H1 (cell line): ENCODE results near the gene GTF2F1. TPM values are rescaled to one million over a fixed set of nuclear protein-coding genes. Genes with fewer than 3 reads are reported as not detected.

Experiments used
- CTCF ChIA-PET: fragments of 300-600 bp; sonication (Branson Sonifier 250); formaldehyde crosslinking; loops from one replicate; lab custom pipeline; 2021; ENCODE audit not compliant: partially characterized antibody; lab: Charles Lee
- POLR2A ChIA-PET: fragments of 300-600 bp; sonication (Branson Sonifier 250); formaldehyde crosslinking; loops from one replicate; lab custom pipeline; 2021; ENCODE audit warnings: inconsistent platforms; ENCODE audit not compliant: partially characterized antibody; lab: Charles Lee
- DNase-seq, 2 experiments: peaks; one replicate each; pipeline versions ENCODE4 v3.0.0 to v3.0.0-alpha.2; 2010 to 2022; ENCODE audit warnings: low spot score in 2 of 2, low read depth in 1 of 2, mixed read lengths in 1 of 2
- FAIRE-seq: peaks from 2 replicates; lab custom pipeline; 2011; peaks lifted over from hg19 to GRCh38; lab: Jason Lieb, UNC
- H2AFZ ChIP-seq: 2 replicates; pipeline ENCODE4 v1.8.1; 2012; ENCODE audit warnings: low read length, inconsistent platforms
- H2AK5ac ChIP-seq: 2 replicates; pipeline ENCODE4 v1.6.1; 2013; ENCODE audit warnings: low read depth, low read length
- H2BK120ac ChIP-seq: replicated peaks from 2 replicates; pipeline ENCODE3; 2013; ENCODE audit warnings: low read depth, low read length, inconsistent platforms
- H2BK12ac ChIP-seq: 2 replicates; pipeline ENCODE4 v1.6.1; 2013; ENCODE audit warnings: low read depth, low read length
- H2BK15ac ChIP-seq: 2 replicates; pipeline ENCODE4 v1.6.1; 2013; ENCODE audit warnings: low read length
- H2BK20ac ChIP-seq: 2 replicates; pipeline ENCODE4 v1.6.1; 2013; ENCODE audit warnings: low read length
- H2BK5ac ChIP-seq: 2 replicates; pipeline ENCODE4 v1.6.1; 2013; ENCODE audit warnings: low read depth, low read length
- H3K14ac ChIP-seq: 2 replicates; pipeline ENCODE4 v1.6.1; 2013; ENCODE audit warnings: inconsistent platforms; ENCODE audit not compliant: insufficient read length
- H3K18ac ChIP-seq: 2 replicates; pipeline ENCODE4 v1.6.1; 2013; ENCODE audit warnings: low read length; ENCODE audit errors: extremely low read depth
- H3K23ac ChIP-seq: 2 replicates; pipeline ENCODE4 v1.6.1; 2013; ENCODE audit warnings: inconsistent platforms; ENCODE audit not compliant: insufficient read length
- H3K23me2 ChIP-seq: 2 replicates; pipeline ENCODE4 v1.6.1; 2013; ENCODE audit warnings: low read depth, low read length
- H3K27ac ChIP-seq: 2 replicates; pipeline ENCODE4 v1.6.1; 2011; ENCODE audit warnings: low read depth, low read length, inconsistent platforms
- H3K27me3 ChIP-seq, 4 experiments: replicated peaks in 1 of 4; 1 replicate in 1 of 4; 2 replicates in 3 of 4; pipeline versions ENCODE4 v1.6.1 to v1.8.1; 2011 to 2013; ENCODE audit warnings: low read length in 3 of 4, mild to moderate bottlenecking in 3 of 4, inconsistent platforms in 2 of 4, mixed read lengths in 2 of 4, moderate library complexity in 1 of 4; ENCODE audit not compliant: control insufficient read depth in 3 of 4, insufficient read depth in 3 of 4; ENCODE audit errors: extremely low read depth in 1 of 4
- H3K36me3 ChIP-seq, 4 experiments: 2 replicates each; pipeline versions ENCODE4 v1.6.1 to v1.8.1; 2011 to 2013; ENCODE audit warnings: mild to moderate bottlenecking in 4 of 4, low read length in 3 of 4, moderate library complexity in 2 of 4, control low read depth in 1 of 4, inconsistent platforms in 1 of 4; ENCODE audit not compliant: insufficient read depth in 4 of 4, control insufficient read depth in 2 of 4
- H3K4ac ChIP-seq: replicated peaks from 2 replicates; pipeline ENCODE3; 2013; ENCODE audit warnings: low read length, low read depth, mixed read lengths, inconsistent platforms; ENCODE audit not compliant: insufficient read length
- H3K4me1 ChIP-seq, 4 experiments: replicated peaks in 1 of 4; 1 replicate in 1 of 4; 2 replicates in 3 of 4; pipeline versions ENCODE4 v1.6.1 to v1.8.1; 2011 to 2013; ENCODE audit warnings: low read length in 3 of 4, inconsistent platforms in 2 of 4, mixed read lengths in 1 of 4; ENCODE audit not compliant: insufficient read depth in 4 of 4, control insufficient read depth in 3 of 4
- H3K4me2 ChIP-seq, 2 experiments: 2 replicates each; pipeline versions ENCODE4 v1.6.1 to v1.8.1; 2011 to 2013; ENCODE audit warnings: low read depth in 2 of 2, low read length in 2 of 2, control low read depth in 1 of 2, inconsistent platforms in 1 of 2, mild to moderate bottlenecking in 1 of 2; ENCODE audit not compliant: insufficient read depth in 1 of 2
- H3K4me3 ChIP-seq, 4 experiments: fragments of 200-600, 300-600 bp in 1 of 4; sonication (generic), shearing (Covaris generic), sonication (Bioruptor Twin) in 1 of 4; 2 replicates each; pipeline versions ENCODE4 v1.5.1 to v1.8.1; 2011 to 2016; ENCODE audit warnings: low read length in 4 of 4, low read depth in 3 of 4, control low read depth in 2 of 4, inconsistent platforms in 2 of 4, mild to moderate bottlenecking in 2 of 4, mixed read lengths in 1 of 4, moderate library complexity in 1 of 4; ENCODE audit not compliant: insufficient read depth in 2 of 4; ENCODE audit errors: extremely low read depth in 1 of 4
- H3K56ac ChIP-seq: replicated peaks from 2 replicates; pipeline ENCODE3; 2013; ENCODE audit warnings: low read depth, mild to moderate bottlenecking, mixed read lengths, low read length, inconsistent platforms; ENCODE audit not compliant: insufficient read length
- H3K79me1 ChIP-seq: 2 replicates; pipeline ENCODE4 v1.6.1; 2013; ENCODE audit warnings: low read depth, low read length, control low read depth
- H3K79me2 ChIP-seq, 2 experiments: 2 replicates each; pipeline versions ENCODE4 v1.6.1 to v1.8.1; 2012 to 2013; ENCODE audit warnings: low read length in 2 of 2, mild to moderate bottlenecking in 2 of 2, inconsistent platforms in 1 of 2; ENCODE audit not compliant: insufficient read depth in 2 of 2, control insufficient read depth in 1 of 2
- H3K9ac ChIP-seq, 4 experiments: replicated peaks in 1 of 4; 1 replicate in 1 of 4; 2 replicates in 3 of 4; pipeline versions ENCODE4 v1.6.1 to v1.8.1; 2011 to 2013; ENCODE audit warnings: low read depth in 3 of 4, low read length in 3 of 4, control low read depth in 2 of 4, mild to moderate bottlenecking in 2 of 4, moderate library complexity in 2 of 4, inconsistent platforms in 1 of 4; ENCODE audit errors: extremely low read depth in 1 of 4
- H3K9me3 ChIP-seq, 2 experiments: 2 replicates each; pipeline versions ENCODE4 v1.6.1 to v1.8.1; 2012 to 2013; ENCODE audit warnings: mild to moderate bottlenecking in 2 of 2, moderate library complexity in 2 of 2, control low read depth in 1 of 2, inconsistent platforms in 1 of 2, low read depth in 1 of 2, low read length in 1 of 2, mixed read lengths in 1 of 2; ENCODE audit not compliant: insufficient read depth in 2 of 2
- H4K20me1 ChIP-seq, 2 experiments: replicated peaks in 1 of 2; 2 replicates each; pipeline versions ENCODE3 to v1.8.1; 2011 to 2013; ENCODE audit warnings: inconsistent platforms in 2 of 2, low read length in 2 of 2, mild to moderate bottlenecking in 1 of 2; ENCODE audit not compliant: insufficient read depth in 2 of 2, control insufficient read depth in 1 of 2
- H4K5ac ChIP-seq: 2 replicates; pipeline ENCODE4 v1.6.1; 2013; ENCODE audit warnings: low read length, low read depth, mixed read lengths, inconsistent platforms; ENCODE audit not compliant: insufficient read length
- H4K8ac ChIP-seq: 2 replicates; pipeline ENCODE4 v1.8.0; 2013; ENCODE audit warnings: mild to moderate bottlenecking, moderate library complexity, low read length, inconsistent platforms; ENCODE audit not compliant: insufficient read depth; ENCODE audit errors: extremely low read depth
- H4K91ac ChIP-seq: replicated peaks from 2 replicates; pipeline ENCODE3; 2013; ENCODE audit warnings: low read length, mixed read lengths, inconsistent platforms; ENCODE audit not compliant: insufficient read length
- KDM1A ChIP-seq: fragments of 200-600, 300-600 bp; sonication (generic); IDR thresholded peaks from 2 replicates; pipeline ENCODE4 v1.7.1; 2016; ENCODE audit warnings: mild to moderate bottlenecking, low read length, borderline replicate concordance
- TAF1 ChIP-seq: IDR thresholded peaks from 2 replicates; pipeline ENCODE4 v1.6.1; 2011; ENCODE audit warnings: mild to moderate bottlenecking, low read depth, low read length
- TAF7 ChIP-seq: optimal IDR thresholded peaks from 2 replicates; pipeline ENCODE3; 2011; ENCODE audit warnings: low read depth, mild to moderate bottlenecking, inconsistent platforms, low read length, moderate library complexity, borderline replicate concordance
- WGBS, 2 experiments: shearing (Covaris generic) in 1 of 2; methylation state at CpG; one replicate each; pipeline versions ENCODE4 v1.1.6 to v1.1.7; 2013 to 2015; ENCODE audit warnings: low lambda C conversion rate in 2 of 2, mixed read lengths in 2 of 2, inconsistent platforms in 1 of 2, low coverage in 1 of 2, missing lambda C conversion rate in 1 of 2; ENCODE audit not compliant: insufficient replicate concordance in 2 of 2, insufficient coverage in 1 of 2, insufficient read length in 1 of 2; ENCODE audit errors: extremely low coverage in 1 of 2, missing lambda C conversion rate in 1 of 2; 5-methylcytosine and 5-hydroxymethylcytosine counted together
- polyA plus RNA-seq, 7 experiments: library from polyadenylated mRNA; depleted of rRNA in 3 of 7; stranded (reverse) in 5 of 7; unstranded in 2 of 7; fragments of >200 nt in 5 of 7; fragments of 200-250 nt in 2 of 7; gene quantifications; 1 replicate in 5 of 7; 2 replicates in 1 of 7; 4 replicates in 1 of 7; pipeline versions ENCODE4 v1.2.1 to v1.2.3, GENCODE V29; 2011 to 2013; ENCODE audit warnings: missing spikeins in 2 of 7, mixed read lengths in 2 of 7
- total RNA-seq: library from RNA; stranded (reverse); fragmentation: NEBNext Ultra II Directional; extraction: Animal tissue kit (Norgen Biotek cat#: 25700); gene quantifications from 2 replicates; pipeline ENCODE4 v1.2.1, GENCODE V29; 2021
- TF ChIP-seq, protein P1 (sequence below): IDR thresholded peaks from 2 replicates; pipeline ENCODE4 v1.6.1; 2012; ENCODE audit warnings: inconsistent platforms
- TF ChIP-seq, protein P2 (sequence below): IDR thresholded peaks from 2 replicates; pipeline ENCODE4 v1.6.1; 2011; ENCODE audit warnings: low read depth, mild to moderate bottlenecking, low read length; ENCODE audit not compliant: insufficient read depth

Gene GTF2F1
- total and polyA plus RNA-seq, 2 of the 8 experiments (the other 6 are each of a cell fraction or from before 2014, with no cell fraction given): 29.3 to 56.3 TPM

DNA sequence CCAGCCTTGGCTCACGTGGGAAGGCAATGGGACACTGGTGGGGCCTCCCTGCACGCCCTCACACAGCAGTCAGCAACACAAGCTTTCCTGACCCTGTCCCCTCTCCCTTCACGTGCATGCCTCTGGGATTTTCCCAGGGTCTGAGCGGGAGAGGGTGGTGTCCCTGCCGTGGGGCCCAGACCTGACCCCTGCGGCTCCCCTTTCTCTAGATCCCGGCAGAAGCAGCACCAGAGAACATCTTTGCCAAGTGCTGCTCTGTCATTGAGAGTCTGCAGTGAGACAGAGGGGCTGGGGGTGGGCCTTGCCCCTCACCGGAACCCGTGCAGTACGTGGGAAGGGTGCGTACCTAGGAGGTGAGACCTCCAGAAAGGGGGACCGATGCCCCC lies 19.1 kb upstream of the GTF2F1 start:
- DNase-seq: no peak
- no peak overlapping the region for H3K9ac ChIP-seq
- peaks cover 10 to 38% (median 26%) of the 10 kb centered on the region in 4 experiments for H3K36me3 ChIP-seq
- H4K91ac ChIP-seq: no peak overlapping the region
- peaks cover 0 to 12% (median 6%) of the 10 kb centered on the region in 4 experiments; a peak in 6 of 7 replicates for H3K4me1 ChIP-seq
- TF ChIP-seq TAF1 (no peak), TAF7 (no peak), KDM1A (0 out of 2 replicates have a peak, but pooled peaks have one; percentile 15)
- TF ChIP-seq, protein P1, sequence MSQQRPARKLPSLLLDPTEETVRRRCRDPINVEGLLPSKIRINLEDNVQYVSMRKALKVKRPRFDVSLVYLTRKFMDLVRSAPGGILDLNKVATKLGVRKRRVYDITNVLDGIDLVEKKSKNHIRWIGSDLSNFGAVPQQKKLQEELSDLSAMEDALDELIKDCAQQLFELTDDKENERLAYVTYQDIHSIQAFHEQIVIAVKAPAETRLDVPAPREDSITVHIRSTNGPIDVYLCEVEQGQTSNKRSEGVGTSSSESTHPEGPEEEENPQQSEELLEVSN: no peak
- TF ChIP-seq, protein P2, sequence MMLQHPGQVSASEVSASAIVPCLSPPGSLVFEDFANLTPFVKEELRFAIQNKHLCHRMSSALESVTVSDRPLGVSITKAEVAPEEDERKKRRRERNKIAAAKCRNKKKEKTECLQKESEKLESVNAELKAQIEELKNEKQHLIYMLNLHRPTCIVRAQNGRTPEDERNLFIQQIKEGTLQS: no peak
- TF ChIP-seq, all 59 proteins: peak for 1
- H4K5ac ChIP-seq: no peak overlapping the region
- 0 out of 4 replicates have a peak overlapping the region, but pooled peaks of 1 of the 2 experiments have one; percentile 15 for H3K4me2 ChIP-seq
- H3K23ac ChIP-seq: no peak overlapping the region
- H4K20me1 ChIP-seq: peaks cover 3 to 18% of the 10 kb centered on the region in 2 experiments
- H2AK5ac ChIP-seq: no peak overlapping the region
- H4K8ac ChIP-seq: no peak overlapping the region
- FAIRE-seq: no peak
- H3K79me1 ChIP-seq: no peaks in the 10 kb centered on the region
- H3K27ac ChIP-seq: peak overlapping the region; percentile 13; the same call in 1 of the 2 replicates
- H2BK20ac ChIP-seq: no peak overlapping the region
- H2BK12ac ChIP-seq: no peak overlapping the region; the same call in 1 of the 2 replicates
- H2BK15ac ChIP-seq: no peak overlapping the region
- CTCF ChIA-PET: interaction anchor here (0.6 to 2.7 kb wide), 9 partner anchors 8 to 286 kb away, joined by 3 to 11 read pairs (median 3); partner anchors contain the start of gene PSPN
- H3K9me3 ChIP-seq: no peaks in the 10 kb centered on the region
- no peak overlapping the region for H2AFZ ChIP-seq
- POLR2A ChIA-PET: interaction anchor here (0.9 to 3.3 kb wide), 6 partner anchors 8 to 19 kb away, joined by 3 to 20 read pairs (median 6); partner anchors contain the start of genes GTF2F1 and KHSRP
- H3K4me3 ChIP-seq: no peak overlapping the region
- H3K56ac ChIP-seq: no peak overlapping the region
- no peak overlapping the region for H3K4ac ChIP-seq
- H2BK120ac ChIP-seq: no peak overlapping the region
- no peaks in the 10 kb centered on the region for H3K79me2 ChIP-seq
- no peaks in the 10 kb centered on the region for H3K23me2 ChIP-seq
- H3K18ac ChIP-seq: no peak overlapping the region
- no peaks in the 10 kb centered on the region for H3K27me3 ChIP-seq
- H2BK5ac ChIP-seq: no peak overlapping the region
- WGBS, 2 experiments: 79% methylated on average over 12 of the region's 12 CpGs; no CpG with 5 or more reads in 1 of the 2 experiments
- H3K14ac ChIP-seq: no peak overlapping the region
